ENCODE measurements around the gene DGKI. TPM values are rescaled to one million over a fixed set of nuclear protein-coding genes. Genes with fewer than 3 reads are reported as not detected.

Gene DGKI
- total and polyA plus RNA-seq, 10 donors, result 0.03 to 1.0 (median 0.45) TPM

DNA sequence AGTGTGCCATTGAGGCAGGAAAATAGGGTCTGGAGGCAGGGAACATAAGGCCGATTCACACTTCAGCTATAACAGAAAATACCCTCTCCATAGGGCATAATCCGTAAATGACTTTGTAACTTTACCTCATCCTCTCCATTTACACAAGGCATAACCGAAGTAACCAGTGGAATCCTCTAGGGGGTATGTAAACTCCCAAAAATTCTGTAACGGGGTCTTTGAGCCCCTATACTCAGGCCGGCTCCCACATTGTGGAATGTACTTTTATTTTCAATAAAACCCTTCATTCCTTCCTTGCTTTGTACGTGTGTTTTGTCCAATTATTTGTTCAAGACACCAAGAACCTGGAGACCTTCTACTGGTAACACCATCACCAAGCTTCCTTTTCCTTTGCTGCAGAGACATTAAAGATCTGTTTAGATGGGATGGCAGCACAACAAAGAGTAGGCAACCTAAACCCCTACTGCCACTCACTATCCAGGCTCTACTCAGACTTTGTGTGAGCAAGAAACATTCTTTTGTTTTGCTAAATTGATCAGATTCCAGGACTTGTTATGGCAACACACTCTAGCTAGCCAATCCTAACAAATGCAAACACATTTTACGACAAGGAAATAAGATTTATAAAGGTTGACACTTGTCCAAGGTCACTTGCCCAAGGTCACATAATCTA is 99.3 kb downstream of the DGKI start:
- no peak overlapping the region for H3K27ac ChIP-seq
- WGBS, 5 donors, result 75 to 89% (median 82%) methylated on average over 7 of the region's 7 CpGs
- no peak overlapping the region for H3K4me3 ChIP-seq
- no peak for DNase-seq
- no peaks in the 10 kb centered on the region for H3K27me3 ChIP-seq (replicated peaks in 1 of 7)
- TF ChIP-seq POLR2AphosphoS5 (IDR thresholded peaks at IDR 0.05), result no peak
- TF ChIP-seq, protein P1, sequence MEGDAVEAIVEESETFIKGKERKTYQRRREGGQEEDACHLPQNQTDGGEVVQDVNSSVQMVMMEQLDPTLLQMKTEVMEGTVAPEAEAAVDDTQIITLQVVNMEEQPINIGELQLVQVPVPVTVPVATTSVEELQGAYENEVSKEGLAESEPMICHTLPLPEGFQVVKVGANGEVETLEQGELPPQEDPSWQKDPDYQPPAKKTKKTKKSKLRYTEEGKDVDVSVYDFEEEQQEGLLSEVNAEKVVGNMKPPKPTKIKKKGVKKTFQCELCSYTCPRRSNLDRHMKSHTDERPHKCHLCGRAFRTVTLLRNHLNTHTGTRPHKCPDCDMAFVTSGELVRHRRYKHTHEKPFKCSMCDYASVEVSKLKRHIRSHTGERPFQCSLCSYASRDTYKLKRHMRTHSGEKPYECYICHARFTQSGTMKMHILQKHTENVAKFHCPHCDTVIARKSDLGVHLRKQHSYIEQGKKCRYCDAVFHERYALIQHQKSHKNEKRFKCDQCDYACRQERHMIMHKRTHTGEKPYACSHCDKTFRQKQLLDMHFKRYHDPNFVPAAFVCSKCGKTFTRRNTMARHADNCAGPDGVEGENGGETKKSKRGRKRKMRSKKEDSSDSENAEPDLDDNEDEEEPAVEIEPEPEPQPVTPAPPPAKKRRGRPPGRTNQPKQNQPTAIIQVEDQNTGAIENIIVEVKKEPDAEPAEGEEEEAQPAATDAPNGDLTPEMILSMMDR (IDR thresholded peaks at IDR 0.05 in 8 of 11, conservative IDR thresholded peaks at IDR 0.05 in 3 of 11), result no peak
- no peak for TF ChIP-seq POLR2A (IDR thresholded peaks at IDR 0.05)
- H3K4me1 ChIP-seq, result no peaks in the 10 kb centered on the region
- intact Hi-C loops (cut with DNase I; ENCODE audit: low total_unique reads), result no loop called here
- H3K9me3 ChIP-seq, result peaks cover 0 to 10% (median 2%) of the 10 kb centered on the region in 8 donors
- H3K36me3 ChIP-seq, result no peaks in the 10 kb centered on the region

DNA sequence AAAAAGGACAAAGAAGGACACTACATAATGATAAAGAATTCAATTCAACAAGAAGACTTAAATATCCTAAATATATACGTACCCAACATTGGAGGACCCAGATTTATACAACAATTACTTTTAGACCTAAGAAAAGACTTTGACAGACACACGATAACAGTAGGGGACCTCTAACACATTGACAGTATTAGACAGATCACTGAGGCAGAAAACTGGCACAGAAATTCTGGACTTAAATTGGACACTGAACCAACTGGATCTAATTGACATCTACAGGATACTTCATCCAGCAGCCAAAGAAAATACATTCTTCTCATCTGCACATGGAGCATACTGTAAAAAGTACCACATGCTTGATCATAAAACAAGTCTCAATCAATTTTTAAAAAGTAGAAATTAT is 103.8 kb downstream of the DGKI start:
- peaks cover 0 to 10% (median 2%) of the 10 kb centered on the region in 8 donors for H3K9me3 ChIP-seq
- H3K36me3 ChIP-seq, result no peaks in the 10 kb centered on the region
- no peak overlapping the region for H3K4me3 ChIP-seq
- intact Hi-C loops (cut with DNase I; ENCODE audit: low total_unique reads), result no loop called here
- H3K27me3 ChIP-seq (replicated peaks in 1 of 7), result no peaks in the 10 kb centered on the region
- no peaks in the 10 kb centered on the region for H3K4me1 ChIP-seq
- 91 to 100% (median 95%) methylated on average over 2 of the region's 2 CpGs for WGBS, 5 donors
- H3K27ac ChIP-seq, result no peak overlapping the region
- TF ChIP-seq, protein P1 (IDR thresholded peaks at IDR 0.05 in 8 of 11, conservative IDR thresholded peaks at IDR 0.05 in 3 of 11), result no peak
- no peak for TF ChIP-seq POLR2A (IDR thresholded peaks at IDR 0.05)
- no peak for TF ChIP-seq POLR2AphosphoS5 (IDR thresholded peaks at IDR 0.05)
- DNase-seq, result no peak

DNA sequence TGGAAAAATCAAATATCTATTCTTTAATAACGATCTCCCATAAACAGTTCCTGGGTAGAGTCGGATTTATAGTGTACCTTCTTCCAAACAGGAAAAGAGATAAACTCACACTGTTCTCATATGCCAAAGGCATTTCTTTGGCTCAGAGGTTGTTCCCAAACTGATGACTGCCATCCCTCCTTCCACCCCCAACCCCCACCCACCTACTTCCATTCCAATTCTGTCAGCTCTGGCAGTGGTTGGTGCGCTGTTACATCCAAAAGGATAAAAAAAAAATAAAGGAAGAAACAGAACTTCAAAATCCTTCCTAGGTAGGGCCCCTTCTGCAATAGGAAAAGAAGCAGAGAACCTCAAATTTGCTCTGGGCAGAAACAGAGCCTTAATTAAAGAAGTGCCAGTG is 104.7 kb downstream of the DGKI start:
- intact Hi-C loops (cut with DNase I; ENCODE audit: low total_unique reads), result no loop called here
- 75 to 88% (median 82%) methylated on average over 3 of the region's 3 CpGs for WGBS, 5 donors
- no peak overlapping the region for H3K27ac ChIP-seq
- no peak overlapping the region for H3K4me3 ChIP-seq
- TF ChIP-seq, protein P1 (IDR thresholded peaks at IDR 0.05 in 8 of 11, conservative IDR thresholded peaks at IDR 0.05 in 3 of 11), result no peak
- no peak for TF ChIP-seq POLR2AphosphoS5 (IDR thresholded peaks at IDR 0.05)
- no peak for TF ChIP-seq POLR2A (IDR thresholded peaks at IDR 0.05)
- DNase-seq, result no peak
- H3K9me3 ChIP-seq, result peaks cover 0 to 10% (median 2%) of the 10 kb centered on the region in 8 donors
- H3K36me3 ChIP-seq, result no peaks in the 10 kb centered on the region
- H3K4me1 ChIP-seq, result no peaks in the 10 kb centered on the region
- no peaks in the 10 kb centered on the region for H3K27me3 ChIP-seq (replicated peaks in 1 of 7)

DNA sequence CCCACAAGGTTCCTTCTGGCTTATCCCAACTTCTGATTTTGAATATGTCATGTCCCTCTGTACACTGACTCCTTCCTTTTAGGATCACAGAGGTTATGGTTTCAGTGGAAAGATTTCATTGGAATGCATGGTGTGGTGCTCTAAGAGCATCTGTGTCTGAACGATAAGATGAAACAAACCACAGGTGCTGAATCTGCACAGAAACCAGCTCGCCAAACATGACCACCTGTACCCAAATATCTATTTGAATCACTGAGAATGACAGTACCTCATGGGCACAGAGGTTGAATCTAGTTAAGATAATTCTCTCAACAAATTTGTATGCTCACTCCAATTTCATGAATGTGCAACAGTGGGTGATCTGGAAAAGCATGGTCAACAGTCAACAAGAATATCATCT is 105.3 kb downstream of the DGKI start:
- Histone ChIP-seq H3K4me3 (no peak overlapping the region), H3K4me1 (no peaks in the 10 kb centered on the region), H3K9me3 (peaks cover 0 to 10% (median 2%) of the 10 kb centered on the region in 8 donors), H3K27me3 (replicated peaks in 1 of 7) (peaks cover 0 to 2% (median 0%) of the 10 kb centered on the region in 7 donors), H3K36me3 (no peaks in the 10 kb centered on the region), H3K27ac (no peak overlapping the region)
- intact Hi-C loops (cut with DNase I; ENCODE audit: low total_unique reads), result no loop called here
- 83 to 90% (median 86%) methylated on average over 2 of the region's 2 CpGs for WGBS, 5 donors
- no peak for TF ChIP-seq POLR2AphosphoS5 (IDR thresholded peaks at IDR 0.05)
- no peak for TF ChIP-seq POLR2A (IDR thresholded peaks at IDR 0.05)
- TF ChIP-seq, protein P1 (IDR thresholded peaks at IDR 0.05 in 8 of 11, conservative IDR thresholded peaks at IDR 0.05 in 3 of 11), result no peak
- DNase-seq, result no peak

All from spleen (tissue), 11 donors.